GM19099 (cell line): ENCODE measurements around the gene LTA.

Experiments
- POLR2A ChIP-seq: IDR thresholded peaks from 3 replicates; pipeline ENCODE4 v1.6.1; 2011; ENCODE audit warnings: low read depth; ENCODE audit not compliant: insufficient read length; ENCODE audit errors: extremely low read depth

Gene LTA

GRCh38 chr6:31535538-31536324, 36.4 kb upstream of the LTA start:
- TF ChIP-seq POLR2A, result no peak

- no peak for TF ChIP-seq POLR2A
Observed at GRCh38 chr6:31538805-31539400, 33.2 kb upstream of the LTA start.

- no peak for TF ChIP-seq POLR2A
Observed at GRCh38 chr6:31540640-31541039, 31.4 kb upstream of the LTA start.

- no peak for TF ChIP-seq POLR2A
Observed at GRCh38 chr6:31541059-31541657, 30.9 kb upstream of the LTA start.

- peak; percentile 91 for TF ChIP-seq POLR2A
Observed at GRCh38 chr6:31541658-31542521, 30.2 kb upstream of the LTA start, which contains the start of gene DDX39B. Gene DDX39B, minus strand, starts transcription at chr6:31542003. Its CDS starts 1,471 bp downstream, at chr6:31540532.

- no peak for TF ChIP-seq POLR2A
Observed at GRCh38 chr6:31543639-31544038, 28.4 kb upstream of the LTA start.

GRCh38 chr6:31544676-31545075, 27.4 kb upstream of the LTA start:
- no peak for TF ChIP-seq POLR2A

GRCh38 chr6:31545291-31545690, 26.8 kb upstream of the LTA start:
- TF ChIP-seq POLR2A, result no peak

- no peak for TF ChIP-seq POLR2A
Observed at GRCh38 chr6:31546339-31546957, 25.6 kb upstream of the LTA start, which contains the start of gene ATP6V1G2. Gene ATP6V1G2, minus strand, starts transcription at chr6:31546608. Its CDS starts 49 bp downstream, at chr6:31546559.

GRCh38 chr6:31546958-31547726, 24.9 kb upstream of the LTA start, which contains the start of gene NFKBIL1:
Gene NFKBIL1, plus strand, starts transcription at chr6:31547608. Its CDS starts 87 bp downstream, at chr6:31547695.
- TF ChIP-seq POLR2A, result peak; percentile 50

GRCh38 chr6:31547727-31548543, 24.2 kb upstream of the LTA start:
- no peak for TF ChIP-seq POLR2A

GRCh38 chr6:31548544-31548873, 23.6 kb upstream of the LTA start:
- no peak for TF ChIP-seq POLR2A

GRCh38 chr6:31556307-31556706, 15.8 kb upstream of the LTA start:
- TF ChIP-seq POLR2A, result no peak
